ENCODE measurements around the gene RFPL3.
"Not testable (repeated sequence)": the region's sequence is repeated elsewhere in the genome, so short reads cannot be mapped to it uniquely, and the experiment has no call there.

Gene RFPL3

DNA sequence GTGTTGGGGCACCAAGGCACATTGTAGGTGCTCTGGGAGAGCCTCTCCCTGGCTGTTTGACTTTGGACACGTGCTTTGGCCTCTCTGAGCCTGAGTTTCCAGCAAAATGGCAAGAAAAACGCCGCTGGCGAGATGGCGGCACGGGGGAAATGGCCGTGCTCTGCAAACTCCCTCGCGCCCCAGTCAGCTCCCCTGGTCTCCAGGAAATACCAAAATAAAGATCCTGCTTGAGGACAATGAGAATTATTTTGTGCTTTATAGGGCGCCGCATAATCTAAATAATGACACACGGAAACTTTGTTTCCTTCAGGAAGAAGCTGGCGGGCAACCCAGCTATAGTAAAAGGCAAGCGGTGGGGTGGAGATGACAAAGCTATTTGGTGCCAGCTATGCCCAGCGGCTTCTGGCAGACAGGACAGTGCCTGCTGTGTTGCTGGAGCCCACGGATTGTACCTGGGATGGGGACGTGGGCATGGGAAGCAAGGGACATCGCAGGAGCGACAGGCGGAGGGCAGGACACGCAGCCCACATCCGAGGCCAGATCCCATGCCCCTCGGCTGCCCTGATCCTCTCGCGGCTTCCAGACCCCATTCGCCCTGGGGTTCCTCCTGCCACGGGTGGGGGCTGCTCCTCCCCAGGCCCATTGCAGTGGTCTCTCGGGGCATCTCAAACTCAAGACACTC lies 26.3 kb upstream of the RFPL3 start:
- no peak for DNase-seq (ENCODE audit: low read depth)

DNA sequence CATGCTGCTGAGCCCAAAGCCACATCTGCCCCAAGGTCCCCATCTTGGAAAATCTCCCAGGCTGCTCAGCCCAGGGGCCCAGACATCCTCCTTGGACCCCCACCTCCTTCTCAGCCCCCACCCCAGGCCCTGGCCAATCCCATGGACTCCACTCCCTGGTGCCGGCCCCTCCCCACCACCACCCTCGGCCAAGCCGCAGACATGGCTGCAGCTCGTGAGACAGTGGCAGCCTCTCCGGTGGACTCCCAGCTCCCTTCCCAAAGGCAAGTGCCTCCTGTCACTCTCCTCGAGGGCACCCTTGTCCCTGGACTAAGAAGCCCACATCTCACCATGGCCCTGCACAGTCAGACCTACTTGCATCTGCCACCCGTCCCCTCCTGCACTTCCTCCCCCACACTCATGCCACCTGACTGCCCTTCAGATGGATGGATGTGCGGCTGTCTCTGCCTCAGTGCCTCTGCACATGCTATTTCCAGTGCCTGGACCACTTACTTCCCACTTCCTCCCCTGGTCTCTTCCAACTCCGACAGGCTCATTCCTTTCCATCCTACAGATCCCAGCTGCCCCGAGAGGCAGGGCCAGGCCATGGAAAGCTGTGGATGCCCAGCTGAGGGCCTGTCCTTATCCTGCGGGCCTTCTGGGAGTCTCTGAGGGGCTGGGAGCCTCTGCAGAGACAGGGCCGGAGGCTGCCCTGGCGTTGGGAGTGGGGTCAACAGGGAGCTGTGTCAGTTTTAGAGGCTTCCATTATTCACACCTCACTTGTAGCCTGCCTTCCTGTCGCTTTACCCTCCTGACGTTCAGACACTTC lies 25.5 kb upstream of the RFPL3 start:
- no peak for DNase-seq (ENCODE audit: low read depth)

GRCh38 chr22:32333141-32333768 lies 24.4 kb upstream of the RFPL3 start:
- no peak for DNase-seq (ENCODE audit: low read depth)

- no peak for DNase-seq (ENCODE audit: low read depth)
Measured at GRCh38 chr22:32333769-32334659, 23.7 kb upstream of the RFPL3 start.

DNA sequence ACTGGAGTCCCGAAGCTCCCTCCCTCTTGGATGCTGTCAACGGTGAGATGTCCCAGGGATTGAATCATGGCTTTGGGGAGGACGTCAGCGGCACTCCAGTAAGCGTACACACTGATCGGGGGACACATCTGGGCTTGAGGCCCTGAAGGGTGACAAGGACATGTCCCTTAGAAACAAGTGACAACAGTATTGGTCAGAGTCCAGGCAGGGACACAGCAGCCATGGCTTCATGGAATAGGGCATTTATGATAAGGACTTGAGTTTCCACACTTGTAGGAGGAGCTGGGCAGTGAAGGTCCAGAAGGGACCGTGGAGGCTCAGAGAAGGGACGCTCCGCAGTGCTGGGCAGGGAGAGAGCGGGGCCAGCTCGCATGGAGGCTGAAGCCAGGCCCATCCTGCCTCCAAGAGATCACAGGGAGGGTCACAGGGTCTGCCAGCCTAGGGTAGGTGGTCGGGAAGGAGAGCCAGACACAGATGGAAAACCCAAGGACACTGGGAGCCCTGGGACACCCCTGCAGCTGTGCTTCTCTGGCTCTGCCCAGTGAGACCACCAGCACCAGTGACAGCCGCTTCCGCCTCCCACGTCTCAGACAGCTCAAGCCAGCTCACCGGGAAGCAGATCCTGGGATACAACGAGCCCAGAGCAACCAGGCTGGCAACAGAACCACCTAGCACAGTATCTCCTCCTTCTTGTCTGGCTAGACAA lies 22.9 kb upstream of the RFPL3 start:
- no peak for DNase-seq (ENCODE audit: low read depth)

GRCh38 chr22:32335471-32335870 lies 22.2 kb upstream of the RFPL3 start:
- DNase-seq (ENCODE audit: low read depth), result no peak

DNA sequence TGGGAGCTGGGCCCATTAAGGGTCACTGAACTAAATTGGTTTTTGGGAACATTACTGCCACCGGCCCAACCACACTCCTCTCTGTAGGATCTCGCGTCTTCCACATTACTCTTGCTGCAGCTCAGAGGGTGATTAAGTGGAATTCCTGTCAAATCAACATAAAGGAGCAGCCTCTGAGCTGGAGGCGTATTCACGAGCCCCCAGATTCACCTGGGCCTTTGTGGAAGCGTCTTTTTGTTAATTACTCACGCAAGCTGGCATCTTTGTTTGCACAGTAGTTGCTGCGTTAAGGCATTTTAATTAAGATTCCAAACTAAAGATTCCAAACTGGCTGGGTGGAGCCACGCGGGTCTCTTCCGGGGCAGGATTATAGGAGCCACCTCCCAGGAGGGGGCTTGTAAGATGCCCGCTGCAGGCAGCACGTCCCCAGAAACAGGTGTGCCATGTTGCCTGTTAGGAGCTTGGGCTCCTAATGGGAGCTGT lies 21.5 kb upstream of the RFPL3 start:
- DNase-seq (ENCODE audit: low read depth), result no peak

GRCh38 chr22:32336771-32337424 lies 20.8 kb upstream of the RFPL3 start:
- DNase-seq (ENCODE audit: low read depth), result no peak

GRCh38 chr22:32337425-32337824 lies 20.2 kb upstream of the RFPL3 start:
- not testable (repeated sequence) for DNase-seq (ENCODE audit: low read depth)

DNA sequence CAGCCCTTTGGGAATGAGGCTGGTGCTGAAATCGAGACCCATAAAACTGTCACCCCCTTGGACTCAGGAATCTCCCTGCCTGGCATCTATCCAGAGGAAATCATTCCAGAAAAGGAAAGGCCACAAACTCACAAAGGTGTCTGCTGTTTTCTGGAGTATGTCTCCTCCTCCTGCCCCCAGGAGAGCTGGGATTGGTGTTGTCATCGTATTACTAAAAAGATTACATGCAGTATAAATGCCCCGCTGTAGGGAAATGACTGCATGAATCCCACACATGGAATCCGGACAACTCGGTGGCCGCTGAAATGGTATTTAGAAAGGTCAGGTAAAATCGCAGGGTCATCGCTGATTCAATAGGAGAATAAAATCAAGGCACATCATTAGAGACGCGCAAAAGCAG lies 18.9 kb upstream of the RFPL3 start:
- DNase-seq (ENCODE audit: low read depth), result no peak

DNA sequence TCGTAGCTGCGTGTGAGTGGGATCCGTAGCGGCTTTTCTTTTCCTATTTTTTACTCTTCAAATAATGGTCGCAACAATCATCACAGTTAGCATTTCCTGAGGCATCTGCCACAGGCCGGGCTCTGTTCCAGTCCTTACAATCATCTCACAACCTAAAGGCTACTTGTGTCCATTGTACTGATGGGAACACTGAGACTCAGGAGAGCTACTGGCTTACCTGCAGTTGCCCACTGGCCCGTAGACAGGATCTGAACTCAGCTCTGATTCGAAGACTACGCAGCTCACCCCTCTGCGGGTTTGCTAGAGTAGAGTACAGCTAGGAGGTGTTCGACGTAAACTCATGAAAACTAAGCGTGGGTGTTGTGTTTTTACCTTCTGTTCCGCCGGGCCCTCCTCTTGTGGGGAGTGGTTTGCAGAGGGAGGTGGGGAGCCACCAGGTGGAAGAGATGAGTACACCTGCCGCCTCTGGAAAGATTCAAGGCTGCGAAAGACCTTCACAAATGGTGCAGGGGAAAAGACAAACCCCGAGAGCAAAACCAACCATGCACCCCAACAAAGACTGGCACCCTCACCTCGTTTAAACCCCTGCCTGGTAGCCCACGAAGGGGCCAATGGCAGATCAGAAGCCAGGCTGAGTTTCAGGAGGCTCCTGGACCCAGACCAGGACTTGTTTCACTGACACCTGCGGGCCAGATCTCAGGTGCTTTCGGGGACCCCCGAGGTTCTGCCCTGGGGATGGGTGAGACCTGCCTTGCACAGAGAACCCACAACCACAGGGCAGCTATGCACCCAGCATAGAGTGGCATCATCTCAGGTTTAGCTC lies 18.3 kb upstream of the RFPL3 start:
- DNase-seq (ENCODE audit: low read depth), result no peak

- no peak for DNase-seq (ENCODE audit: low read depth)
Measured at GRCh38 chr22:32340411-32340810, 17.3 kb upstream of the RFPL3 start.

GRCh38 chr22:32341122-32341740 lies 16.4 kb upstream of the RFPL3 start:
- DNase-seq (ENCODE audit: low read depth), result no peak

DNA sequence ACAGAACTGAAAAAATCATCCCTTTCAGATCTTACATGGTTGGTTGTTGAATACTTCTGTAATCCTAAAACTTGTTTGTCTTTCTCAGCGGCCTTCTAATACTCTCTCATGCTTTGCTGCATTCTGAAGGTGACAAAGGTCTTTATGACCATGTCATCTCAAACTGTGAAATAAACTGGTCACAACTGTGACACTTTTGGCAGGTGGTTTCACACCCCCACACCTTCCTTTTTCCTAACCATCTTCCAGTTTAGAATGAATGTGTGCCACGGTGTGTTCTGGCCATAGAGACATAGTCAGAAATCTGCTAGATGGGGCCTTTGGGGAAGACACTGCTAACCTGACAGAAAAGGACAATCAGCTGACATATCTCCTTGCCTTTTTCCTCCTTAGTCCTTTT lies 14.7 kb upstream of the RFPL3 start:
- DNase-seq (ENCODE audit: low read depth), result no peak

DNA sequence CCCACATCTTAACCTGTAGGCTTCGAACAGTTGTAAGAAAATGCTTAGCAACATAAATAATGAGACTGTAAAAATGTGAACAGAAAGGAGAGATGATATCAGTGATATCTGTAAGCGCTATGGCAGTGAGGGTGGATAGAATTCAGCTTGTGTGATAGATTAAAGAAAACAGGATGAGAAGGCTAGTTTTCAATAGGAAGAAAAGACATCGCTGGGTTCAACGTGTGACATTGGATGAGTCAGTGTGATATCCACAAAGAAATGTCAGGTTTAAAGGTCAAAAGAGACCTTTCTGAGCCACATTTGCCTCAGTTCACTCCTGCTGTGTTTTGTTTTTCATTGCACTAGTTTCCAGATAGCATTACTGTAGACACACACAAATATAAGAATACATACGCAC lies 13.7 kb upstream of the RFPL3 start:
- no peak for DNase-seq (ENCODE audit: low read depth)

GRCh38 chr22:32348031-32348611 lies 9.5 kb upstream of the RFPL3 start:
- DNase-seq (ENCODE audit: low read depth), result no peak

GRCh38 chr22:32351875-32352274 lies 5.8 kb upstream of the RFPL3 start:
- not testable (repeated sequence) for DNase-seq (ENCODE audit: low read depth)

GRCh38 chr22:32352681-32353080 lies 5.0 kb upstream of the RFPL3 start:
- no peak for DNase-seq (ENCODE audit: low read depth)

GRCh38 chr22:32353292-32353691 lies 4.4 kb upstream of the RFPL3 start:
- no peak for DNase-seq (ENCODE audit: low read depth)
